HL-60 (cell line): ENCODE data around the gene RGL1.

Experiments
- DNase-seq, 2 experiments: peaks; one replicate each; pipeline ENCODE4 v3.0.0-alpha.2; 2010 to 2020; ENCODE audit warnings: low read depth in 1 of 2, low spot score in 1 of 2
- H3K27ac ChIP-seq: fragments of 250-450 bp; sonication (Bioruptor Pico); replicated peaks from 2 replicates; pipeline ENCODE4 v1.5.1; 2020; ENCODE audit warnings: mild to moderate bottlenecking, moderate library complexity
- H3K27me3 ChIP-seq: fragments of 250-450 bp; sonication (Bioruptor Pico); 2 replicates; pipeline ENCODE4 v1.5.1; 2021; ENCODE audit warnings: mild to moderate bottlenecking, moderate library complexity; ENCODE audit not compliant: insufficient read depth, poor library complexity, severe bottlenecking
- H3K4me3 ChIP-seq: replicated peaks from 2 replicates; pipeline ENCODE4 v1.5.1; 2011; ENCODE audit warnings: mild to moderate bottlenecking, control low read depth, low read length; ENCODE audit not compliant: insufficient read depth
- CTCF ChIP-seq: IDR thresholded peaks from one replicate; pipeline ENCODE4 v1.5.1; 2011; ENCODE audit warnings: low read length, control low read depth, inconsistent platforms; ENCODE audit not compliant: insufficient read depth
- GABPA ChIP-seq: IDR thresholded peaks from 2 replicates; pipeline ENCODE4 v1.6.1; 2012; ENCODE audit warnings: low read depth
- POLR2AphosphoS5 ChIP-seq: IDR thresholded peaks from 2 replicates; pipeline ENCODE4 v1.6.1; 2012; ENCODE audit warnings: low read depth
- REST ChIP-seq: IDR thresholded peaks from 2 replicates; pipeline ENCODE4 v1.6.1; 2012; ENCODE audit warnings: low read depth; ENCODE audit not compliant: insufficient replicate concordance
- SPI1 ChIP-seq: IDR thresholded peaks from 2 replicates; pipeline ENCODE4 v1.6.1; 2012; ENCODE audit warnings: low read depth, mild to moderate bottlenecking, borderline replicate concordance

The RGL1 gene

GRCh38 chr1:183932412-183932811 is 127.5 kb downstream of the RGL1 start:
- H3K27ac ChIP-seq, result no peak overlapping the region
- no peak for DNase-seq
- TF ChIP-seq POLR2AphosphoS5, result no peak
- no peak for TF ChIP-seq CTCF
- no peak for TF ChIP-seq SPI1
- no peak for TF ChIP-seq GABPA
- TF ChIP-seq REST, result no peak
- no peaks in the 10 kb centered on the region for H3K27me3 ChIP-seq
- H3K4me3 ChIP-seq, result no peak overlapping the region

- no peak for DNase-seq
- no peak overlapping the region for H3K27ac ChIP-seq
- no peaks in the 10 kb centered on the region for H3K27me3 ChIP-seq
- no peak for TF ChIP-seq SPI1
- TF ChIP-seq REST, result no peak
- H3K4me3 ChIP-seq, result no peak overlapping the region
Observed at GRCh38 chr1:183933528-183934179, 128.7 kb downstream of the RGL1 start.

- TF ChIP-seq SPI1 (no peak), CTCF (no peak), POLR2AphosphoS5 (no peak), REST (no peak), GABPA (no peak)
- H3K27me3 ChIP-seq, result no peaks in the 10 kb centered on the region
- H3K27ac ChIP-seq, result no peak overlapping the region
- no peak overlapping the region for H3K4me3 ChIP-seq
- no peak for DNase-seq
Observed at GRCh38 chr1:183934314-183934713, 129.4 kb downstream of the RGL1 start.
